ENCODE data around the gene RNF225. TPM values are rescaled to one million over a fixed set of nuclear protein-coding genes. Genes with fewer than 3 reads are reported as not detected.

Gene RNF225
- total RNA-seq, 4 donors from 2014 or later: 1.5 TPM; not detected in 3

DNA sequence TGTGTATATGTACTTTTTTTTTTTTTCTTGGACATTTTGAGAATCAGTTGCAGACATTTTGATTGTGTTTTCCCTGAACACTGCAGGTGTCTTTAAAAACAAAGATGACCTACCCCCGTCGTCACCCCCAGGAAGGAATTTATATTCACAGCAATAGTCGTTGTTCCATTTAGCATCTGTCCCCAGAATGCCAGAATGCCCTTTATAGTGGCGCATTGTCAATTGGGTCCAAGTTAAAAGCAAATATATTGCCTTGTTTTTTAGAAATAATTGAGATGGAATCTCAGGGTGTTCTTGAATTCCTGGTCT lies 1.8 kb upstream of the RNF225 start:
- Histone ChIP-seq H3K27me3 (peaks cover 37% of the 10 kb centered on the region), H3K4me3 (no peak overlapping the region), H3K9me3 (no peaks in the 10 kb centered on the region), H3K27ac (no peak overlapping the region), H3K36me3 (peaks cover 0 to 67% of the 10 kb centered on the region in 2 donors), H3K4me1 (peaks cover 0 to 42% (median 3%) of the 10 kb centered on the region in 3 donors)
- ATAC-seq: no peak
- TF ChIP-seq POLR2A (IDR thresholded peaks at IDR 0.05) (no peak), EP300 (IDR thresholded peaks at IDR 0.05) (no peak), POLR2AphosphoS5 (IDR thresholded peaks at IDR 0.05) (no peak)
- TF ChIP-seq, protein P1, sequence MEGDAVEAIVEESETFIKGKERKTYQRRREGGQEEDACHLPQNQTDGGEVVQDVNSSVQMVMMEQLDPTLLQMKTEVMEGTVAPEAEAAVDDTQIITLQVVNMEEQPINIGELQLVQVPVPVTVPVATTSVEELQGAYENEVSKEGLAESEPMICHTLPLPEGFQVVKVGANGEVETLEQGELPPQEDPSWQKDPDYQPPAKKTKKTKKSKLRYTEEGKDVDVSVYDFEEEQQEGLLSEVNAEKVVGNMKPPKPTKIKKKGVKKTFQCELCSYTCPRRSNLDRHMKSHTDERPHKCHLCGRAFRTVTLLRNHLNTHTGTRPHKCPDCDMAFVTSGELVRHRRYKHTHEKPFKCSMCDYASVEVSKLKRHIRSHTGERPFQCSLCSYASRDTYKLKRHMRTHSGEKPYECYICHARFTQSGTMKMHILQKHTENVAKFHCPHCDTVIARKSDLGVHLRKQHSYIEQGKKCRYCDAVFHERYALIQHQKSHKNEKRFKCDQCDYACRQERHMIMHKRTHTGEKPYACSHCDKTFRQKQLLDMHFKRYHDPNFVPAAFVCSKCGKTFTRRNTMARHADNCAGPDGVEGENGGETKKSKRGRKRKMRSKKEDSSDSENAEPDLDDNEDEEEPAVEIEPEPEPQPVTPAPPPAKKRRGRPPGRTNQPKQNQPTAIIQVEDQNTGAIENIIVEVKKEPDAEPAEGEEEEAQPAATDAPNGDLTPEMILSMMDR (IDR thresholded peaks at IDR 0.05): no peak
- WGBS, 2 donors (ENCODE audit: low coverage in 1 of 2): 84 to 100% methylated on average over 1 to 4 of the region's 4 CpGs

DNA sequence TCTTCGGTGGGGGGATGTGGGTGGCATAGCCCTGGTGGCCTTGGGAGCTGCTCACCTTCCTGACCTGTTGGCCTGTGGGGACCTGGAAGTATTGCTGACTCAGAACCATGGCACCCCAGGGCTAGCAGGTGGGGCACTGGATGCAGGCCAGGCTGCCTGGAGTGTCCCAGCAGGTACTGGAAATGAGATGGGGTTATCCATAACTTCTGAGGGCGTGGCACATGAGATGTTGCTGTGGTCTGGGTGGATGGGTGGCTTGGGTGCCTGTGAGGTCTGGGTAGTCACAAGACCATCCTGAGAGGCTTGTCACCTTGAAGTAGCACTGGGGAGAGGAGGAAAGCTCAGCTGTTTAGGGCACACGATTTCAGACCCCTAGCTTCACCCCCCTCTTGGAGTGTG lies 636 bp upstream of the RNF225 start:
- TF ChIP-seq, protein P1 (IDR thresholded peaks at IDR 0.05): no peak
- TF ChIP-seq POLR2AphosphoS5 (IDR thresholded peaks at IDR 0.05) (no peak), EP300 (IDR thresholded peaks at IDR 0.05) (no peak), POLR2A (IDR thresholded peaks at IDR 0.05) (no peak)
- H3K36me3 ChIP-seq: peaks cover 0 to 55% of the 10 kb centered on the region in 2 donors
- H3K4me3 ChIP-seq: no peak overlapping the region
- 20 to 58% methylated on average over 1 to 2 of the region's 3 CpGs for WGBS, 2 donors (ENCODE audit: low coverage in 1 of 2)
- H3K27me3 ChIP-seq: peaks cover 38% of the 10 kb centered on the region
- peaks cover 0 to 33% (median 3%) of the 10 kb centered on the region in 3 donors for H3K4me1 ChIP-seq
- ATAC-seq: no peak
- no peaks in the 10 kb centered on the region for H3K9me3 ChIP-seq
- no peak overlapping the region for H3K27ac ChIP-seq

DNA sequence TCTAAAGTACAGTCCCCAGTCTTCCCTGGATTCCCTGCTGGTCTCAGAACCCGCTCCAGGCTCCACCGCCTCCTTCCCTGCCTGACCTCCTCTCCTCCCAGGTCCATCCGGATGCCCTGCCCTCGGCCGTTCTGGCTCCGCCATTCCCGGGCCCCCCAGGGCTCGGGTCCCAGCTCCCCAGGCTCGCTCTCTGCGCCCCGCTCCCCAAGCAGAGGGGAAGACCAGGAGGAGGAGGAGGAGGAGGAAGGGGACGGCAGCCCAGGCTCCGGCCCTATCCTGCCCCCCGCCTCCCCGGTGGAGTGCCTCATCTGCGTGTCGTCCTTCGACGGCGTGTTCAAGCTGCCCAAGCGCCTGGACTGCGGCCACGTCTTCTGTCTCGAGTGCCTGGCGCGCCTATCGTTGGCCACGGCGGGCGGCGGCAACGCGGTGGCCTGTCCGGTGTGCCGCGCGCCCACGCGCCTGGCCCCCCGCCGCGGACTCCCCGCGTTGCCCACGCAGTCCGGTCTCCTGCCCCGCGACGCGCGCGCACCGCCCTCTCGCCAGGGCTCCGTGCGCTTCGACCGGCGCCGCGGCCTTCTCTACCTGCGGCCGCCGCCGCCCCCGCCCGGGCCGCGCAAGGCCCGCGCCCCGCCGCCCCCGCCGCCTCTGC lies 647 bp downstream of the RNF225 start:
- peak overlapping the region in 1 of 2 donors; percentile 22 for H3K4me3 ChIP-seq
- H3K27me3 ChIP-seq: peaks cover 38% of the 10 kb centered on the region

DNA sequence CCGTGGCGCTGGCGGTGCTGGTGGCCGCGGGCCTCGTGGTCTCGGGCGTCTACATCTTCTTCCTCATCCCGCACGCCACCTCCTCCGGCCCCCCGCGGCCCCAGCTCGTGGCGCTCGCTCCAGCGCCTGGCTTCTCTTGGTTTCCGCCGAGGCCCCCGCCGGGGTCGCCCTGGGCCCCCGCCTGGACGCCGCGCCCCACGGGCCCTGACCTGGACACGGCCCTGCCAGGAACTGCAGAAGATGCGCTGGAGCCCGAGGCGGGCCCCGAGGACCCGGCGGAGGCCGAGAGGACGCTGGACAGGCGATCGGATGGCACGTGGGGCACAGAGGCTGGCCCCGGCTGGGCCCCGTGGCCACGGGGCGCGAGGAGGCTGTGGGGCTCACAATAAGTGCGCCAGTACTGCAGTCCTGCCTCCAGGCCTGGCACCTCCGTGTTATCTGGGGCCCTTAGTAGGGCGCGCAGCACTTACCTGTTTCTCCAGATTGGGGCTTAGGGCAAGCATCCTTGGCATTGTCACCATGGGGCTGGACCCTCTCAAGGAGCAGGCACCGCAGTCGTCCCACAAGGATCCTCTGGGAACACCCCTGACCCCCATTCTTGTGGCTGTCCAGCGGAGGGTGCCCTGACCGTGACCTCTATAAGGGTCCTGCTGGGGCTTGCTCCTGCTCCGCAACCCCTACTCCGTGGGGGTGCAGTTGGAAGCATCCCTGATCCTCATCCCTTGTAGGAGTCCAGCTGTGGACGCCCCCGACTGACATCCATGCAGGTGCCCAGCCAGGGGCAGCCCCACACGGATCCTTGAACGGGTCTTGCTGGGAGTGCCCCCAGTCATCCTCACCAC lies 1.5 kb downstream of the RNF225 start:
- Histone ChIP-seq H3K4me1 (peaks cover 0 to 37% (median 11%) of the 10 kb centered on the region in 3 donors), H3K36me3 (peaks cover 0 to 36% of the 10 kb centered on the region in 2 donors), H3K27ac (no peak overlapping the region), H3K27me3 (peaks cover 38% of the 10 kb centered on the region), H3K9me3 (no peaks in the 10 kb centered on the region), H3K4me3 (no peak overlapping the region)
- no peak for ATAC-seq
- TF ChIP-seq POLR2A (IDR thresholded peaks at IDR 0.05): no peak
- TF ChIP-seq EP300 (IDR thresholded peaks at IDR 0.05): no peak
- TF ChIP-seq POLR2AphosphoS5 (IDR thresholded peaks at IDR 0.05): no peak
- TF ChIP-seq, protein P1 (IDR thresholded peaks at IDR 0.05): no peak
- 0% methylated on average over 4 of the region's 58 CpGs; no CpG with 5 or more reads in 1 of the 2 donors for WGBS, 2 donors (ENCODE audit: low coverage in 1 of 2)

More for the DNA sequence above, 647 bp downstream of the RNF225 start:
- no peak overlapping the region for H3K27ac ChIP-seq
- H3K9me3 ChIP-seq: no peaks in the 10 kb centered on the region
- peaks cover 0 to 33% (median 11%) of the 10 kb centered on the region in 3 donors for H3K4me1 ChIP-seq
- peaks cover 0 to 44% of the 10 kb centered on the region in 2 donors for H3K36me3 ChIP-seq
- WGBS, 2 donors (ENCODE audit: low coverage in 1 of 2): 11 to 40% methylated on average over 1 to 11 of the region's 75 CpGs
- ATAC-seq: no peak
- TF ChIP-seq, protein P1 (IDR thresholded peaks at IDR 0.05): no peak
- TF ChIP-seq POLR2AphosphoS5 (IDR thresholded peaks at IDR 0.05) (no peak), EP300 (IDR thresholded peaks at IDR 0.05) (no peak), POLR2A (IDR thresholded peaks at IDR 0.05) (no peak)
